Measurements from ENCODE around the gene ASIC4. TPM values are rescaled to one million over a fixed set of nuclear protein-coding genes. Genes with fewer than 3 reads are reported as not detected.
A peak's percentile ranks its signal among the peaks of the same experiment; 100 is the strongest.

ASIC4 gene
- total and polyA plus RNA-seq, 9 of the 15 experiments (the other 6 are each of a cell fraction or from before 2014, with no cell fraction given): 0.07 to 19.2 (median 4.8) TPM

- TF ChIP-seq ZC3H11A (IDR thresholded peaks at IDR 0.05; ENCODE audit: low read depth, low read length) (no peak), PYGO2 (tag; IDR thresholded peaks at IDR 0.05) (0 out of 2 replicates have a peak, but pooled peaks have one; percentile 64), ZKSCAN1 (IDR thresholded peaks at IDR 0.05; ENCODE audit: low read depth, low read length) (0 out of 2 replicates have a peak, but pooled peaks have one; percentile 20), ELF2 (CRISPR knock-in tag; IDR thresholded peaks at IDR 0.05) (no peak), MCM3 (IDR thresholded peaks at IDR 0.05) (no peak), STAT5A (IDR thresholded peaks at IDR 0.05; ENCODE audit: borderline replicate concordance, low read length) (peak; percentile 86), ZNF146 (CRISPR knock-in tag; IDR thresholded peaks at IDR 0.05; ENCODE audit: unreplicated experiment) (no peak), FOXM1 (IDR thresholded peaks at IDR 0.05; ENCODE audit: low read depth) (peak; percentile 83), FOXM1 (CRISPR knock-in tag; IDR thresholded peaks at IDR 0.05; ENCODE audit: low read depth) (no peak), RFX1 (IDR thresholded peaks at IDR 0.05) (no peak), E2F8 (IDR thresholded peaks at IDR 0.05; ENCODE audit: low read depth, partially characterized antibody) (peak; percentile 72), SUPT5H (IDR thresholded peaks at IDR 0.05) (0 out of 2 replicates have a peak, but pooled peaks have one; percentile 20), MTA3 (IDR thresholded peaks at IDR 0.05; ENCODE audit: borderline replicate concordance) (0 out of 2 replicates have a peak, but pooled peaks have one; percentile 67), HOMEZ (CRISPR knock-in tag; IDR thresholded peaks at IDR 0.05) (no peak), RBM25 (IDR thresholded peaks at IDR 0.05; ENCODE audit: low read depth, low read length, severe bottlenecking) (no peak), TEAD2 (tag; IDR thresholded peaks at IDR 0.05) (no peak), CLOCK (CRISPR knock-in tag; IDR thresholded peaks at IDR 0.05; ENCODE audit: borderline replicate concordance) (no peak), TFAM (CRISPR knock-in tag; conservative IDR thresholded peaks at IDR 0.05) (no peak), ZNF3 (CRISPR knock-in tag; IDR thresholded peaks at IDR 0.05) (no peak), MAFK (IDR thresholded peaks at IDR 0.05; ENCODE audit: low read length) (peak; percentile 16; the same call in 1 of the 2 replicates), ZNF583 (CRISPR knock-in tag; IDR thresholded peaks at IDR 0.05) (no peak), ZNF589 (CRISPR knock-in tag; IDR thresholded peaks at IDR 0.05; ENCODE audit: low read depth) (peak; percentile 65; the same call in 1 of the 2 replicates), ZNF408 (CRISPR knock-in tag; IDR thresholded peaks at IDR 0.05; ENCODE audit: low read depth) (no peak), ZNF551 (CRISPR knock-in tag; IDR thresholded peaks at IDR 0.05) (no peak)
Observed at GRCh38 chr2:219509780-219510511, 4.3 kb upstream of the ASIC4 start (continued).

All from K562 (cell line).